ENCODE data around the gene MAML3.

Gene MAML3

GRCh38 chr4:139809757-139810140 lies 344.2 kb downstream of the MAML3 start:
- DNase-seq (ENCODE audit: low read depth): no peak

- DNase-seq (ENCODE audit: low read depth): no peak
Measured at GRCh38 chr4:139808808-139809756, 344.9 kb downstream of the MAML3 start.

GRCh38 chr4:139808381-139808807 lies 345.6 kb downstream of the MAML3 start:
- DNase-seq (ENCODE audit: low read depth): no peak

- no peak for DNase-seq (ENCODE audit: low read depth)
Measured at GRCh38 chr4:139807483-139807882, 346.5 kb downstream of the MAML3 start.

GRCh38 chr4:139806929-139807328 lies 347.1 kb downstream of the MAML3 start:
- no peak for DNase-seq (ENCODE audit: low read depth)

GRCh38 chr4:139802931-139803330 lies 351.1 kb downstream of the MAML3 start:
- DNase-seq (ENCODE audit: low read depth): no peak

GRCh38 chr4:139802488-139802887 lies 351.5 kb downstream of the MAML3 start:
- no peak for DNase-seq (ENCODE audit: low read depth)

GRCh38 chr4:139801895-139802294 lies 352.1 kb downstream of the MAML3 start:
- no peak for DNase-seq (ENCODE audit: low read depth)

GRCh38 chr4:139800082-139800481 lies 353.9 kb downstream of the MAML3 start:
- no peak for DNase-seq (ENCODE audit: low read depth)

- DNase-seq (ENCODE audit: low read depth): no peak
Measured at GRCh38 chr4:139799615-139800014, 354.4 kb downstream of the MAML3 start.

GRCh38 chr4:139798456-139798855 lies 355.5 kb downstream of the MAML3 start:
- no peak for DNase-seq (ENCODE audit: low read depth)

- DNase-seq (ENCODE audit: low read depth): no peak
Measured at GRCh38 chr4:139797287-139797686, 356.7 kb downstream of the MAML3 start.

GRCh38 chr4:139795527-139796314 lies 358.3 kb downstream of the MAML3 start:
- no peak for DNase-seq (ENCODE audit: low read depth)

GRCh38 chr4:139794158-139794954 lies 359.6 kb downstream of the MAML3 start:
- DNase-seq (ENCODE audit: low read depth): peak; percentile 78

GRCh38 chr4:139791681-139792080 lies 362.3 kb downstream of the MAML3 start:
- DNase-seq (ENCODE audit: low read depth): no peak

GRCh38 chr4:139790291-139790690 lies 363.7 kb downstream of the MAML3 start:
- no peak for DNase-seq (ENCODE audit: low read depth)

GRCh38 chr4:139789096-139789654 lies 364.8 kb downstream of the MAML3 start:
- DNase-seq (ENCODE audit: low read depth): no peak

GRCh38 chr4:139786494-139787354 lies 367.3 kb downstream of the MAML3 start:
- no peak for DNase-seq (ENCODE audit: low read depth)

- no peak for DNase-seq (ENCODE audit: low read depth)
Measured at GRCh38 chr4:139785356-139785755, 368.6 kb downstream of the MAML3 start.

- no peak for DNase-seq (ENCODE audit: low read depth)
Measured at GRCh38 chr4:139783741-139784484, 370.1 kb downstream of the MAML3 start.

All from GM04504 (cell line).